ENCODE data around the gene ALG10. TPM values are rescaled to one million over a fixed set of nuclear protein-coding genes. Genes with fewer than 3 reads are reported as not detected.
A peak's percentile ranks its signal among the peaks of the same experiment; 100 is the strongest.
"Not testable (repeated sequence)": the region's sequence is repeated elsewhere in the genome, so short reads cannot be mapped to it uniquely, and the experiment has no call there.

ALG10 gene, protein sequence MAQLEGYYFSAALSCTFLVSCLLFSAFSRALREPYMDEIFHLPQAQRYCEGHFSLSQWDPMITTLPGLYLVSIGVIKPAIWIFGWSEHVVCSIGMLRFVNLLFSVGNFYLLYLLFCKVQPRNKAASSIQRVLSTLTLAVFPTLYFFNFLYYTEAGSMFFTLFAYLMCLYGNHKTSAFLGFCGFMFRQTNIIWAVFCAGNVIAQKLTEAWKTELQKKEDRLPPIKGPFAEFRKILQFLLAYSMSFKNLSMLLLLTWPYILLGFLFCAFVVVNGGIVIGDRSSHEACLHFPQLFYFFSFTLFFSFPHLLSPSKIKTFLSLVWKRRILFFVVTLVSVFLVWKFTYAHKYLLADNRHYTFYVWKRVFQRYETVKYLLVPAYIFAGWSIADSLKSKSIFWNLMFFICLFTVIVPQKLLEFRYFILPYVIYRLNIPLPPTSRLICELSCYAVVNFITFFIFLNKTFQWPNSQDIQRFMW
- total RNA-seq (7.9 and 8.4 TPM in 2 replicates), polyA plus RNA-seq (0.88 and 1.2 TPM in 2 replicates)

DNA sequence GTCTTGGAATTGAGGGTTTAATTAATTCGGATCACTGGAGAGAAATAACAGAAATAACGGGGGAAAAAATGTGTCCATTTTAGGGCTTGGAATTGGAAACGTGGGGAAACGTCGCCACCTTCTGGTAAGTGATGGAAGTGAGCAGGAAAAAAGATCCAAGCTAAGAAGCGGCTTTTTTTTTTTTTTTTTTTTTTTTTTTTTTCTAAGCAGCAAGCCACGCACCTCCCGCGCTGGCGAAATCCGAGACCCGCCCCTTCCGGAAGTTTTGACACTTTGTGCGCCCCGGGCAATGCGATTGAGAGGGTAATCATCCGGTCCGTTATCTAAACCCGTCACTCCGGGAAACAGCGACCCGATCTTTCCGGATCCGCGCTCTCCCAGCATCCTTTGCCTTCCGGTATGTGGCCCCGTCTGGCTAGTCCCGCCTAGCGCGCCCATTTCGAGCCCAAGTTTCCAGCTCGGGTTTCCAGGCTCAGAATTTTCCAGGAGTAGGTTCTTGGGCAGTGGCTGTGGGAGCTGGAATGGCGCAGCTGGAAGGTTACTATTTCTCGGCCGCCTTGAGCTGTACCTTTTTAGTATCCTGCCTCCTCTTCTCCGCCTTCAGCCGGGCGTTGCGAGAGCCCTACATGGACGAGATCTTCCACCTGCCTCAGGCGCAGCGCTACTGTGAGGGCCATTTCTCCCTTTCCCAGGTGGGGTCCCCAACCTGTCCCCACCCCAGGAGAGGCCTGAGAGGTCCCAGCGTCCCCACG lies at the start of gene ALG10:
TSS of gene ALG10 (plus strand) at position 418 of the 752 bp plus-strand sequence. CDS start at position 522, 104 bp downstream.
- Histone ChIP-seq H3K9me2 (replicated peaks; ENCODE audit: insufficient read depth) (no peaks in the 10 kb centered on the region), H3K36me3 (replicated peaks; ENCODE audit: insufficient read depth, low read depth) (no peaks in the 10 kb centered on the region), H3K79me2 (peaks cover 6% of the 10 kb centered on the region), H4K20me1 (ENCODE audit: insufficient read depth, poor library complexity, severe bottlenecking) (no peaks in the 10 kb centered on the region), H2AFZ (peak within 1 kb of the TSS; percentile 85), H3K9me3 (ENCODE audit: low read depth) (no peaks in the 10 kb centered on the region), H3K27ac (peak within 1 kb of the TSS; percentile 80), H3K4me3 (peak within 1 kb of the TSS; percentile 85), H3K27me3 (no peaks in the 10 kb centered on the region), H3K4me2 (peak within 1 kb of the TSS; percentile 94), H3K4me1 (ENCODE audit: insufficient read depth) (peaks cover 12% of the 10 kb centered on the region)
- TF ChIP-seq EZH2 (IDR thresholded peaks at IDR 0.05; ENCODE audit: borderline replicate concordance) (no peak), EZH2phosphoT487 (IDR thresholded peaks at IDR 0.05; ENCODE audit: low read depth, severe bottlenecking, unreplicated experiment) (no peak)
- TF ChIP-seq, protein P1, sequence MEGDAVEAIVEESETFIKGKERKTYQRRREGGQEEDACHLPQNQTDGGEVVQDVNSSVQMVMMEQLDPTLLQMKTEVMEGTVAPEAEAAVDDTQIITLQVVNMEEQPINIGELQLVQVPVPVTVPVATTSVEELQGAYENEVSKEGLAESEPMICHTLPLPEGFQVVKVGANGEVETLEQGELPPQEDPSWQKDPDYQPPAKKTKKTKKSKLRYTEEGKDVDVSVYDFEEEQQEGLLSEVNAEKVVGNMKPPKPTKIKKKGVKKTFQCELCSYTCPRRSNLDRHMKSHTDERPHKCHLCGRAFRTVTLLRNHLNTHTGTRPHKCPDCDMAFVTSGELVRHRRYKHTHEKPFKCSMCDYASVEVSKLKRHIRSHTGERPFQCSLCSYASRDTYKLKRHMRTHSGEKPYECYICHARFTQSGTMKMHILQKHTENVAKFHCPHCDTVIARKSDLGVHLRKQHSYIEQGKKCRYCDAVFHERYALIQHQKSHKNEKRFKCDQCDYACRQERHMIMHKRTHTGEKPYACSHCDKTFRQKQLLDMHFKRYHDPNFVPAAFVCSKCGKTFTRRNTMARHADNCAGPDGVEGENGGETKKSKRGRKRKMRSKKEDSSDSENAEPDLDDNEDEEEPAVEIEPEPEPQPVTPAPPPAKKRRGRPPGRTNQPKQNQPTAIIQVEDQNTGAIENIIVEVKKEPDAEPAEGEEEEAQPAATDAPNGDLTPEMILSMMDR (IDR thresholded peaks at IDR 0.05; ENCODE audit: poor library complexity), result peak; percentile 72
- WGBS (ENCODE audit: low lambda C conversion rate, missing lambda C conversion rate), result under 1% methylated on average over 44 of the region's 44 CpGs
- peak; percentile 97 for DNase-seq (ENCODE audit: low spot score)

DNA sequence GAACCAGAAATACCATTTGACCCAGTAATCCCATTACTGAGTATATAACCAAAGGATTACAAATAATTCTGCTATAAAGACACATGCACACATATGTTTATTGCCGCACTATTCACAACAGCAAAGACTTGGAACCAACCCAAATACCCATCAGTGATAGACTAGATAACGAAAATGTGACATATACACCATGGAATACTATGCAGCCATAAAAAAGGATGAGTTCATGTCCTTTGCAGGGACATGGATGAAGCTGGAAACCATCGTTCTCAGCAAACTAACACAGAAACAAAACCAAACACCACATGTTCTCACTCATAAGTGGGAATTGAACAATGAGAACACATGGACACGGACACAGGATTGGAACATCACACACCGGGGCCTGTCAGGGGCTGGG lies 49.4 kb upstream of the ALG10 start:
- not testable (repeated sequence) for H3K9me3 ChIP-seq (ENCODE audit: low read depth); H3K4me3 ChIP-seq
- 77% methylated on average over 5 of the region's 5 CpGs for WGBS (ENCODE audit: low lambda C conversion rate, missing lambda C conversion rate)

DNA sequence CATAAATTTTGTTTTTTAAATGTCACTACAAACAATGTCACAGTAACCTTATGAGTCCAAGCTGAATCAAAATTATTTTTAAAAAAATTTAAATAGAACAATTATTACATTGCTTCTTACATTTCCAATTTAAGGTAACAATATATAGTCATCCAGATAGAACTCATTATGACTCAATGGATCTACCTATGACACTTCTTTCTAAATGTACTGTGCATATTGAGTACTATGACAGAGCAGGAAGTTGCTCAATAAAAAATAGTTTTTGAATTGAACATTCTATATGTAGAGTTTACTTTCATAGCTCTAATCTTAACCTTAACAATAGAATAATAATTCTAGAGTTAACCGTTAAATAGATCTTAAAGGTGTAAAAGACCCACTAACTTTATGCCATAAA lies 44.4 kb upstream of the ALG10 start:
- TF ChIP-seq EZH2phosphoT487 (IDR thresholded peaks at IDR 0.05; ENCODE audit: low read depth, severe bottlenecking, unreplicated experiment), result no peak
- TF ChIP-seq, protein P1 (IDR thresholded peaks at IDR 0.05; ENCODE audit: poor library complexity), result no peak
- TF ChIP-seq EZH2 (IDR thresholded peaks at IDR 0.05; ENCODE audit: borderline replicate concordance), result no peak
- WGBS (ENCODE audit: low lambda C conversion rate, missing lambda C conversion rate), result 86% methylated on average over 1 of the region's 1 CpG

More for the DNA sequence above, 49.4 kb upstream of the ALG10 start:
- not testable (repeated sequence) for H3K4me1 ChIP-seq (ENCODE audit: insufficient read depth); H3K27me3 ChIP-seq; H3K36me3 ChIP-seq (replicated peaks; ENCODE audit: insufficient read depth, low read depth); H3K79me2 ChIP-seq; DNase-seq (ENCODE audit: low spot score); H4K20me1 ChIP-seq (ENCODE audit: insufficient read depth, poor library complexity, severe bottlenecking); H3K4me2 ChIP-seq; H3K9me2 ChIP-seq (replicated peaks; ENCODE audit: insufficient read depth); H2AFZ ChIP-seq; H3K27ac ChIP-seq

More for the DNA sequence above, 44.4 kb upstream of the ALG10 start:
- Histone ChIP-seq H3K4me2 (no peak overlapping the region), H3K36me3 (replicated peaks; ENCODE audit: insufficient read depth, low read depth) (no peaks in the 10 kb centered on the region), H3K4me3 (no peak overlapping the region), H3K4me1 (ENCODE audit: insufficient read depth) (no peaks in the 10 kb centered on the region), H3K9me3 (ENCODE audit: low read depth) (no peaks in the 10 kb centered on the region), H4K20me1 (ENCODE audit: insufficient read depth, poor library complexity, severe bottlenecking) (no peaks in the 10 kb centered on the region), H3K27ac (no peak overlapping the region), H2AFZ (no peak overlapping the region), H3K27me3 (no peaks in the 10 kb centered on the region), H3K79me2 (no peaks in the 10 kb centered on the region), H3K9me2 (replicated peaks; ENCODE audit: insufficient read depth) (no peaks in the 10 kb centered on the region)
- no peak for DNase-seq (ENCODE audit: low spot score)
